Endothelial cell (in vitro differentiated cells): ENCODE measurements around the gene SPOPL. TPM values are rescaled to one million over a fixed set of nuclear protein-coding genes. Genes with fewer than 3 reads are reported as not detected.

Experiments
- DNase-seq: peaks from one replicate; pipeline ENCODE4 v3.0.0; 2021; ENCODE audit warnings: low spot score
- H3K27ac Mint-ChIP-seq: one replicate; pipeline ENCODE4 v1.8.0; 2021; ENCODE audit warnings: mixed read lengths, inconsistent platforms; ENCODE audit not compliant: unreplicated experiment
- H3K27me3 Mint-ChIP-seq: one replicate; pipeline ENCODE4 v1.8.0; 2021; ENCODE audit warnings: mild to moderate bottlenecking, moderate library complexity, mixed read lengths, inconsistent platforms; ENCODE audit not compliant: unreplicated experiment
- H3K36me3 Mint-ChIP-seq: one replicate; pipeline ENCODE4 v1.8.0; 2021; ENCODE audit warnings: mild to moderate bottlenecking, low read depth, mixed read lengths, inconsistent platforms; ENCODE audit not compliant: unreplicated experiment
- H3K4me1 Mint-ChIP-seq: one replicate; pipeline ENCODE4 v1.8.0; 2021; ENCODE audit warnings: mild to moderate bottlenecking, mixed read lengths, inconsistent platforms; ENCODE audit not compliant: unreplicated experiment
- H3K4me3 Mint-ChIP-seq: one replicate; pipeline ENCODE4 v1.8.0; 2021; ENCODE audit warnings: mild to moderate bottlenecking, mixed read lengths, inconsistent platforms; ENCODE audit not compliant: unreplicated experiment
- H3K9me3 Mint-ChIP-seq: one replicate; pipeline ENCODE4 v1.8.0; 2021; ENCODE audit warnings: mixed read lengths, inconsistent platforms; ENCODE audit not compliant: unreplicated experiment
- CTCF ChIP-seq: fragments of 200-600 bp; sonication (generic); IDR thresholded peaks from one replicate; pipeline ENCODE4 v1.5.0; 2021; ENCODE audit warnings: antibody characterized with exemption; ENCODE audit not compliant: unreplicated experiment
- total RNA-seq: library from RNA; stranded (reverse); fragmentation: NEBNext Ultra II Directional; extraction: Animal tissue kit (Norgen Biotek cat#: 25700); gene quantifications from one replicate; pipeline ENCODE4 v1.2.1, GENCODE V29; 2021; ENCODE audit not compliant: unreplicated experiment

The SPOPL gene
- total RNA-seq, 1 donor from 2014 or later = 27.8 TPM

GRCh38 chr2:138493334-138493733, 8.2 kb upstream of the SPOPL start:
- Mint-ChIP-seq H3K4me1 (peaks cover 13% of the 10 kb centered on the region), H3K4me3 (no peak overlapping the region), H3K36me3 (no peaks in the 10 kb centered on the region), H3K27me3 (no peaks in the 10 kb centered on the region), H3K9me3 (no peaks in the 10 kb centered on the region), H3K27ac (no peak overlapping the region)
- no peak for TF ChIP-seq CTCF
- no peak for DNase-seq

- no peak for TF ChIP-seq CTCF
- Mint-ChIP-seq H3K36me3 (no peaks in the 10 kb centered on the region), H3K27ac (no peak overlapping the region), H3K4me1 (peaks cover 13% of the 10 kb centered on the region), H3K27me3 (no peaks in the 10 kb centered on the region), H3K9me3 (no peaks in the 10 kb centered on the region), H3K4me3 (no peak overlapping the region)
- DNase-seq = no peak
Measured at GRCh38 chr2:138494265-138494966, 7.2 kb upstream of the SPOPL start.

- H3K27ac Mint-ChIP-seq = no peak overlapping the region
- H3K27me3 Mint-ChIP-seq = no peaks in the 10 kb centered on the region
- H3K36me3 Mint-ChIP-seq = no peaks in the 10 kb centered on the region
- no peaks in the 10 kb centered on the region for H3K9me3 Mint-ChIP-seq
- no peak for TF ChIP-seq CTCF
- H3K4me3 Mint-ChIP-seq = no peak overlapping the region
- no peak for DNase-seq
- peaks cover 13% of the 10 kb centered on the region for H3K4me1 Mint-ChIP-seq
Measured at GRCh38 chr2:138495384-138495783, 6.2 kb upstream of the SPOPL start.

- peaks cover 3% of the 10 kb centered on the region for H3K27me3 Mint-ChIP-seq
- no peak overlapping the region for H3K4me3 Mint-ChIP-seq
- TF ChIP-seq CTCF = no peak
- H3K4me1 Mint-ChIP-seq = peaks cover 16% of the 10 kb centered on the region
- no peaks in the 10 kb centered on the region for H3K36me3 Mint-ChIP-seq
- no peaks in the 10 kb centered on the region for H3K9me3 Mint-ChIP-seq
- no peak for DNase-seq
- H3K27ac Mint-ChIP-seq = no peak overlapping the region
Measured at GRCh38 chr2:138496096-138496651, 5.4 kb upstream of the SPOPL start.

- Mint-ChIP-seq H3K4me1 (peaks cover 18% of the 10 kb centered on the region), H3K36me3 (peaks cover 1% of the 10 kb centered on the region), H3K4me3 (no peak overlapping the region), H3K27me3 (peaks cover 4% of the 10 kb centered on the region), H3K9me3 (no peaks in the 10 kb centered on the region), H3K27ac (no peak overlapping the region)
- no peak for DNase-seq
- no peak for TF ChIP-seq CTCF
Measured at GRCh38 chr2:138497294-138497693, 4.3 kb upstream of the SPOPL start.
